PC-3 (cell line): ENCODE results near the gene SLC25A27. TPM values are rescaled to one million over a fixed set of nuclear protein-coding genes. Genes with fewer than 3 reads are reported as not detected.

ENCODE experiments used
- ATAC-seq: fragments of 200-7000 bp; cut with Tn5 transposase; 2 replicates; pipeline ENCODE4 v1.9.1; 2020; ENCODE audit warnings: mild to moderate bottlenecking, moderate library complexity
- Bru-seq: library from RNA; stranded (reverse); fragments of 400-500 nt; gene quantifications from one replicate; lab custom pipeline; 2021; lab: Mats Ljungman, UMichigan
- BruChase-seq, 2 experiments: library from RNA; stranded (reverse); fragments of 400-500 nt; gene quantifications; one replicate each; lab custom pipeline; 2021; lab: Mats Ljungman, UMichigan
- BruUV-seq: library from RNA; stranded (reverse); fragments of 400-500 nt; replicated peaks from 2 replicates; lab custom pipeline; 2021; lab: Mats Ljungman, UMichigan
- CTCF ChIA-PET: fragments of 300-600 bp; sonication (Branson Sonifier 250); formaldehyde crosslinking; loops from one replicate; lab custom pipeline; 2022; ENCODE audit warnings: antibody characterized with exemption; lab: Charles Lee
- POLR2A ChIA-PET: fragments of 300-600 bp; sonication (Branson Sonifier 250); formaldehyde crosslinking; loops from one replicate; lab custom pipeline; 2022; ENCODE audit warnings: antibody characterized with exemption; ENCODE audit not compliant: unreplicated experiment; lab: Charles Lee
- DNase-seq: peaks from one replicate; pipeline ENCODE4 v3.0.0-alpha.2; 2015
- H2AFZ ChIP-seq: fragments of 300-600 bp; sonication (generic); 2 replicates; pipeline ENCODE4 v1.6.0; 2016; ENCODE audit warnings: antibody characterized with exemption, low read length
- H3F3A ChIP-seq: fragments of 300-600 bp; sonication (generic); one replicate; pipeline ENCODE4 v1.6.0; 2017; ENCODE audit warnings: antibody characterized with exemption, low read length, control low read depth, mild to moderate bottlenecking; ENCODE audit not compliant: unreplicated experiment
- H3K27ac ChIP-seq: fragments of 300-600 bp; sonication (generic); 2 replicates; pipeline ENCODE4 v1.5.1; 2016; ENCODE audit warnings: mild to moderate bottlenecking, low read length
- H3K27me3 ChIP-seq: fragments of 300-600 bp; sonication (generic); 2 replicates; pipeline ENCODE4 v1.6.1; 2016; ENCODE audit warnings: low read length, mixed read lengths
- H3K36me3 ChIP-seq: fragments of 300-600 bp; sonication (generic); 2 replicates; pipeline ENCODE4 v1.6.1; 2016; ENCODE audit warnings: low read depth, mixed run types, low read length, mixed read lengths
- H3K4me1 ChIP-seq: fragments of 300-600 bp; sonication (generic); 2 replicates; pipeline ENCODE4 v1.5.1; 2016; ENCODE audit warnings: low read length; ENCODE audit not compliant: insufficient read depth
- H3K4me2 ChIP-seq: fragments of 300-600 bp; sonication (generic); 2 replicates; pipeline ENCODE4 v1.6.0; 2016; ENCODE audit warnings: low read length
- H3K4me3 ChIP-seq: fragments of 300-600 bp; sonication (generic); 2 replicates; pipeline ENCODE4 v1.5.1; 2016; ENCODE audit warnings: mild to moderate bottlenecking, low read length, mixed read lengths
- H3K79me2 ChIP-seq: fragments of 300-600 bp; sonication (generic); 2 replicates; pipeline ENCODE4 v1.6.1; 2017; ENCODE audit warnings: low read length, mixed read lengths
- H3K9ac ChIP-seq: fragments of 300-600 bp; sonication (generic); 2 replicates; pipeline ENCODE4 v1.6.0; 2016; ENCODE audit warnings: mild to moderate bottlenecking, low read length
- H3K9me2 ChIP-seq: fragments of 300-600 bp; sonication (generic); replicated peaks from 2 replicates; pipeline ENCODE4 v1.6.1; 2016; ENCODE audit warnings: mixed run types, low read length, mixed read lengths
- H3K9me3 ChIP-seq: fragments of 300-600 bp; sonication (generic); 2 replicates; pipeline ENCODE4 v1.6.1; 2016; ENCODE audit warnings: low read length, mixed read lengths
- H4K20me1 ChIP-seq: fragments of 300-600 bp; sonication (generic); 2 replicates; pipeline ENCODE4 v1.6.1; 2016; ENCODE audit warnings: low read length, mixed read lengths
- EZH2 ChIP-seq: fragments of 300-600 bp; sonication (generic); IDR thresholded peaks from one replicate; pipeline ENCODE4 v1.6.1; 2017; ENCODE audit warnings: antibody characterized with exemption, mild to moderate bottlenecking, low read length; ENCODE audit not compliant: unreplicated experiment
- EZH2phosphoT487 ChIP-seq: fragments of 300-600 bp; sonication (generic); IDR thresholded peaks from 2 replicates; pipeline ENCODE4 v1.6.1; 2018; ENCODE audit warnings: mild to moderate bottlenecking, antibody characterized with exemption, low read length, borderline replicate concordance
- intact Hi-C: fragments of 100-400 bp; cut with micrococcal nuclease; formaldehyde crosslinking; loops from 2 replicates; pipeline ENCODE4 v1.9.0; 2023
- long read RNA-seq: library from polyadenylated mRNA; unstranded; transcript quantifications from one replicate; pipeline ENCODE4 v2.0.0, GENCODE V29; 2021; ENCODE audit not compliant: unreplicated experiment
- total RNA-seq: library from RNA; depleted of rRNA; stranded (reverse); fragments of >200 nt; gene quantifications from 2 replicates; pipeline ENCODE4 v1.2.3, GENCODE V29; 2014; rRNA removed
- TF ChIP-seq, protein P1 (sequence below): fragments of 300-600 bp; sonication (generic); conservative IDR thresholded peaks from 2 replicates; pipeline ENCODE4 v1.5.1; 2017; ENCODE audit warnings: antibody characterized with exemption, low read depth, mild to moderate bottlenecking, low read length

The SLC25A27 gene, protein sequence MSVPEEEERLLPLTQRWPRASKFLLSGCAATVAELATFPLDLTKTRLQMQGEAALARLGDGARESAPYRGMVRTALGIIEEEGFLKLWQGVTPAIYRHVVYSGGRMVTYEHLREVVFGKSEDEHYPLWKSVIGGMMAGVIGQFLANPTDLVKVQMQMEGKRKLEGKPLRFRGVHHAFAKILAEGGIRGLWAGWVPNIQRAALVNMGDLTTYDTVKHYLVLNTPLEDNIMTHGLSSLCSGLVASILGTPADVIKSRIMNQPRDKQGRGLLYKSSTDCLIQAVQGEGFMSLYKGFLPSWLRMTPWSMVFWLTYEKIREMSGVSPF
- 3.8 and 13.6 TPM in 2 replicates for total RNA-seq
- Bru-seq, nascent RNA: percentile 57 among the genes with signal in this experiment
- BruChase-seq, experiment 1, labeled RNA remaining after a 6-hour chase: percentile 62 among the genes with signal in this experiment
- percentile 69 among the genes with signal in this experiment for BruChase-seq, experiment 2, labeled RNA remaining after a 2-hour chase
- long read RNA-seq, partial matches to known transcripts: 5 of 11 reads
- long read RNA-seq, other reads (novel, unspliced or antisense): 6 of 11 reads

DNA sequence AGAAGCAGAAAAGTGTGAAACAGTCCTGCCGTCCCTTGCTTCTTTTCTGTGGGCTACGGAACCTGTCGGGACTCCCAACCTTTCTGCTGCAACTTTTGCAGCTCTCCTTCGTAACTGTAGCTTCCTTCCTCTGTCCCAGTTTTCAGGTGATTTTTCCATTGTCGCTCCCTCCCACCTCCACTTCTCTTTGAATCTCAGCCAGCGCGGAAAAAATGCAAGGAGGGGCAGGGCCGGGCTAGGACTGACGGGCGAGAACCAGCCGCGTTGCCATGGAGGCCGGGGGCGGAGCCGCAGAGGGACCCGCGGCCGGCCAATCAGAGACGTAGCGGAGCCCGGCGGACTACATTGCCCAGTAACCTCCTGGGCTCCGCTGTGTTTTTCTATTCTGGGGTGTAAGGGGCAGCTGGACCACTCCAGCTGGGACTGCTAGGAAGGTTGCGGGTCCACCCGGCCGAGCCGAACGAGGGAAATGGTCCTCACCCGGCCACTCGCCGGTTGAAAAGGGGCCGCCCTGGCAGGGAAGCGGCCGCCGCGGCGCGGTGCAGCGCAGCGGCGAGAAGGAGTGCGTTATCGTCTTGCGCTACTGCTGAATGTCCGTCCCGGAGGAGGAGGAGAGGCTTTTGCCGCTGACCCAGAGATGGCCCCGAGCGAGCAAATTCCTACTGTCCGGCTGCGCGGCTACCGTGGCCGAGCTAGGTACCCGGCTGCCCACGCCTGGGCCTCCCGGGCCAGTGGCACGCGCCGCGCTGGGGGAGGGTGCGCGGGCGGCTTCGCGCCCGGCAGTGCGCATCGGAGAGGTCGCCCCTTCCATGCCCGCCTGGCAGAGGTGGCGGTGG lies at the start of gene SLC25A27, which contains the start of gene CYP39A1:
TSS of gene SLC25A27 (plus strand) at position 373 of the 836 bp plus-strand sequence. CDS start at position 591, 218 bp downstream.
TSS of gene CYP39A1 (minus strand) at position 216 of the 836 bp plus-strand sequence. CDS start 236 bp downstream, outside the sequence.
- ChIA-PET POLR2A (no interaction called here), CTCF (interaction anchor here (0.6 kb wide), 1 partner anchor 66 kb away, joined by 3 read pairs; no protein-coding TSS in a partner anchor)
- intact Hi-C loops: loop anchor here (2.0 to 5.0 kb wide), 3 partner anchors 79 to 969 kb away; no protein-coding TSS in a partner anchor
- Histone ChIP-seq H3K79me2 (no peaks in the 10 kb centered on the region), H3K36me3 (no peaks in the 10 kb centered on the region), H3K4me2 (peak within 1 kb of the TSS; percentile 89), H3F3A (no peaks in the 10 kb centered on the region), H3K27ac (no peak within 1 kb of the TSS), H3K9me2 (no peaks in the 10 kb centered on the region), H3K9me3 (no peaks in the 10 kb centered on the region), H4K20me1 (no peaks in the 10 kb centered on the region), H3K9ac (peak within 1 kb of the TSS; percentile 45), H3K4me3 (peak within 1 kb of the TSS; percentile 91), H3K4me1 (peaks cover 27% of the 10 kb centered on the region), H3K27me3 (no peaks in the 10 kb centered on the region), H2AFZ (peak within 1 kb of the TSS; percentile 95)
- no peak for TF ChIP-seq EZH2phosphoT487
- TF ChIP-seq, protein P1, sequence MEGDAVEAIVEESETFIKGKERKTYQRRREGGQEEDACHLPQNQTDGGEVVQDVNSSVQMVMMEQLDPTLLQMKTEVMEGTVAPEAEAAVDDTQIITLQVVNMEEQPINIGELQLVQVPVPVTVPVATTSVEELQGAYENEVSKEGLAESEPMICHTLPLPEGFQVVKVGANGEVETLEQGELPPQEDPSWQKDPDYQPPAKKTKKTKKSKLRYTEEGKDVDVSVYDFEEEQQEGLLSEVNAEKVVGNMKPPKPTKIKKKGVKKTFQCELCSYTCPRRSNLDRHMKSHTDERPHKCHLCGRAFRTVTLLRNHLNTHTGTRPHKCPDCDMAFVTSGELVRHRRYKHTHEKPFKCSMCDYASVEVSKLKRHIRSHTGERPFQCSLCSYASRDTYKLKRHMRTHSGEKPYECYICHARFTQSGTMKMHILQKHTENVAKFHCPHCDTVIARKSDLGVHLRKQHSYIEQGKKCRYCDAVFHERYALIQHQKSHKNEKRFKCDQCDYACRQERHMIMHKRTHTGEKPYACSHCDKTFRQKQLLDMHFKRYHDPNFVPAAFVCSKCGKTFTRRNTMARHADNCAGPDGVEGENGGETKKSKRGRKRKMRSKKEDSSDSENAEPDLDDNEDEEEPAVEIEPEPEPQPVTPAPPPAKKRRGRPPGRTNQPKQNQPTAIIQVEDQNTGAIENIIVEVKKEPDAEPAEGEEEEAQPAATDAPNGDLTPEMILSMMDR: no peak
- no peak for TF ChIP-seq EZH2
- DNase-seq (peak; percentile 96), ATAC-seq (peak; percentile 97)
- no TSS peak for BruUV-seq

DNA sequence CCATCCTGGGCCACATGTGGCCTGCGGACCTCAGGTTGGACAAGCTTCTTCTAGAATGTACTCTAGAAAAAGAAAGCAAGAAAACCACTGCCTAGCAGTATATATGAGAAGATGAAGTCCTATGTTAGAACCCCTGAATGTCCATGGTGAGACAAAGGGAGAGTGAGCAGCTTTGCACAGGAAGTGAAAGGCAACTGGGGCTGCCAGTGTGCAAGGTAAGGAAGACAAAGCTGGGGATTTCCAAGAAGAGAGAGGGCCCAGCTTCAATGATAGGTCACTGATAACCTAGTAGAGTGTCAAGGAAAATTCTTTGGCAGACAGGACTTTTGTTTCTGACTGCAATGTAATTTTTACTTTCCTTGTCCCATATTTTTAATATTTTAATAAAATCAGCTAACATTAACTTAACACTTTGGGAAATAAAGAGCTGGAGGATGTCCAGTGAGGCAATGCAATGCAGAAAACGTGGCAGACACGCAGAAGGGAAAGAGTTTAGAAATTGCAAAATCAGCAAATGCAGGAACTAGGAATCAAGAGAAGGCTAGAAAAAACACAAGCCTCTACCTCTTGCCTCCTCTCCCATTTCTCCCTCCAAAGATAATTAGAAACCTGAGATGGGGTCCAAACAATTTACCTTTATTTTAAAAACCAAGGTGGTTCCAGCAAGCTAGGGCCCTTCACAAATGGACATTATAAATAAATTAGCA lies 47.5 kb upstream of the SLC25A27 start:
- Histone ChIP-seq H3K36me3 (no peaks in the 10 kb centered on the region), H3K4me1 (no peaks in the 10 kb centered on the region), H3K79me2 (no peaks in the 10 kb centered on the region), H3K4me2 (no peak overlapping the region), H3K4me3 (no peak overlapping the region), H3K9me2 (no peaks in the 10 kb centered on the region), H3F3A (no peaks in the 10 kb centered on the region), H3K9me3 (no peaks in the 10 kb centered on the region), H3K27ac (no peak overlapping the region), H4K20me1 (no peaks in the 10 kb centered on the region), H3K27me3 (no peaks in the 10 kb centered on the region), H2AFZ (no peak overlapping the region), H3K9ac (no peak overlapping the region)
- POLR2A ChIA-PET: no interaction called here
- DNase-seq (no peak), ATAC-seq (no peak)
- CTCF ChIA-PET: interaction anchor here (0.6 kb wide), 2 partner anchors 51 to 515 kb away, joined by 4 to 10 read pairs; no protein-coding TSS in a partner anchor
- BruUV-seq: no TSS peak
- intact Hi-C loops: no loop called here
- TF ChIP-seq EZH2phosphoT487 (no peak), EZH2 (no peak)
- TF ChIP-seq, protein P1: no peak
